ENCODE results near the gene SMIM45.

Gene SMIM45

GRCh38 chr22:41974691-41975290, 22.8 kb downstream of the SMIM45 start:
- intact Hi-C loops (cut with DNase I) = no loop called here
- ATAC-seq = no peak
- no peaks in the 10 kb centered on the region for H3K36me3 ChIP-seq
- no peak for DNase-seq
- H3K27ac ChIP-seq = no peak overlapping the region
- H3K4me1 ChIP-seq = peaks cover 0 to 8% (median 2%) of the 10 kb centered on the region in 4 donors
- no peaks in the 10 kb centered on the region for H3K9me3 ChIP-seq
- no peak overlapping the region for H3K4me3 ChIP-seq
- WGBS (ENCODE audit: insufficient coverage, low coverage, low lambda C conversion rate, missing lambda C conversion rate) = 37% methylated on average over 10 of the region's 10 CpGs
- no peak for TF ChIP-seq POLR2A (IDR thresholded peaks at IDR 0.05)
- TF ChIP-seq, protein P1, sequence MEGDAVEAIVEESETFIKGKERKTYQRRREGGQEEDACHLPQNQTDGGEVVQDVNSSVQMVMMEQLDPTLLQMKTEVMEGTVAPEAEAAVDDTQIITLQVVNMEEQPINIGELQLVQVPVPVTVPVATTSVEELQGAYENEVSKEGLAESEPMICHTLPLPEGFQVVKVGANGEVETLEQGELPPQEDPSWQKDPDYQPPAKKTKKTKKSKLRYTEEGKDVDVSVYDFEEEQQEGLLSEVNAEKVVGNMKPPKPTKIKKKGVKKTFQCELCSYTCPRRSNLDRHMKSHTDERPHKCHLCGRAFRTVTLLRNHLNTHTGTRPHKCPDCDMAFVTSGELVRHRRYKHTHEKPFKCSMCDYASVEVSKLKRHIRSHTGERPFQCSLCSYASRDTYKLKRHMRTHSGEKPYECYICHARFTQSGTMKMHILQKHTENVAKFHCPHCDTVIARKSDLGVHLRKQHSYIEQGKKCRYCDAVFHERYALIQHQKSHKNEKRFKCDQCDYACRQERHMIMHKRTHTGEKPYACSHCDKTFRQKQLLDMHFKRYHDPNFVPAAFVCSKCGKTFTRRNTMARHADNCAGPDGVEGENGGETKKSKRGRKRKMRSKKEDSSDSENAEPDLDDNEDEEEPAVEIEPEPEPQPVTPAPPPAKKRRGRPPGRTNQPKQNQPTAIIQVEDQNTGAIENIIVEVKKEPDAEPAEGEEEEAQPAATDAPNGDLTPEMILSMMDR (IDR thresholded peaks at IDR 0.05) = no peak
- H3K27me3 ChIP-seq = no peaks in the 10 kb centered on the region

DNA sequence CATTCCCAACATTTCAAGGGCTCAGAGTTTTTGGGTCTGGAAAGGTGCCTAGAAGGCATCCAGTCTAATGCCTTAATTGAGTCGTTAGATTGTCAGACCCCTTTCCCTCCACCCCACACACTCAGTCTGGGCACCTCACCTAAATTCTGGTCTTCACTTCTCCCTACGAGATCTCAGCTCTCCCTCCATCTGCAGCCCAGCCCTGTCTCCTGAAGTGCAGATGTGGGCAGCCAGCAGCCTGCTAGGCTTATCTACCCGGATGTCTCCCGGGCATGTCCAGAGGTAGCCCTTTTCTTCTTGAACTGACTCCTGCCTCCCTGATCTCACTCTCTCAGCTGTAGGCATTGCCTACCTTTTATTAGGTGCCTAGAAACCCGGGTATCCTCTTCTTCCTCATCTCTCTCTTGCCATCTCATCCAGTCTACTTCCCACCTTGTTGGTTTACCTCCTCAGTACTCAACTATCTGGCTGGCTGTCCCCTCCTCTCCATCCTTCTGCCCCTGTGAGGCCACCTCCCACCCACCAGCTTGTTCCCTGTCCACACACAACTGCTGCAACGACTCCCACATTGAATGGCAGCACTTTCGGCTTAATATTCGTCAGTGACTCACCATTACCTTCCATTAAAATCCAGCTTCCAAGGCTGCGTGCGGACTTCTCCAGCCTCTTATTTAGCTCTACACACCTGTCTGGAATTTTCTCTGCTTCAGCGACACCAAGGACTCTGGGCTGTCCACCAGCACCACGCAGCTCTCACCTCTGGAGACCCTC, 23.5 kb downstream of the SMIM45 start:
- Histone ChIP-seq H3K36me3 (no peaks in the 10 kb centered on the region), H3K9me3 (no peaks in the 10 kb centered on the region), H3K27me3 (no peaks in the 10 kb centered on the region), H3K4me1 (peaks cover 0 to 8% (median 2%) of the 10 kb centered on the region in 4 donors), H3K27ac (no peak overlapping the region), H3K4me3 (no peak overlapping the region)
- intact Hi-C loops (cut with DNase I) = no loop called here
- 49% methylated on average over 8 of the region's 12 CpGs for WGBS (ENCODE audit: insufficient coverage, low coverage, low lambda C conversion rate, missing lambda C conversion rate)
- DNase-seq (no peak), ATAC-seq (no peak)
- TF ChIP-seq POLR2A (IDR thresholded peaks at IDR 0.05) = no peak
- TF ChIP-seq, protein P1 (IDR thresholded peaks at IDR 0.05) = no peak

DNA sequence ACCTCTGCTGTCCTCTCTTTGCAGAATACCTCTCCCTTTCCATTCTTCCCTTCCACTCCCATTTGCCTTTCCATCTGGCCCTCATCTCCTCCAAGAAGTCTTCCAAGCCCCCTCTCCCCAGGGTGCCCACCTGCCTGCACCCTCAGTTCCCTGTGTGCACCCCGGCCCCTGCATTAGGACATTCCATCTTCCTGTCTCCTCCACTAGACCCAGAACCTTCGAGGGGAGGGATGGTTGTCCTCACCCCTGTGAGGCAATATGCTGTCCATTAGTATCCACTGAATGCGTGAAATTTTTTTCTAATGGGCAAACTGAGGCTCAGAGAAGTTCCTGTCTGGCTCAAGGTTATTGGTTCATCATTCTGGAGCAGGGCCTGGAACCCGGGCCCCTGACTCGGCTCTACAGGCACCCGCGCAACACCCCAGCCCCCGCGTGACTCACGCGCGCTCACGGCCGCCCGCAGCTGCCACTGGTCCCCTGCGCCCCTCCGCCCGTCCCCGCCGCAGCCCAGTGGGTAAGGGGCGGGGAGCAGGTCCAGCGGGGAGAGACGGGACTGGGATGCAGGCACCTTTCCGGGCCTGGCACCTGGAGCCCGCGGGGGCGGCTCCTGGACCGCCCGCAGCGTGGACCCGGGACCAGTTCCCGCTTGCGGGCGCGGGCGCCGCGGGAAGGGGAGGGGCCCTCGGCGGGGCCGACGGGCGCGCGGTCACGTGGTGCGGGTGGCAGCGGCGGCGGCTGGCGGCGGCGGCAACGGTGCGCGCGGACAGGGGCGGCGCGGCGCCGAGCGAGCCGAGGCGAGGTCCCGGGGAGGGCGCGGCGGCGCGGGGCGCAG, 24.3 kb downstream of the SMIM45 start:
- no peak overlapping the region for H3K27ac ChIP-seq
- peak overlapping the region; percentile 25 to 45 (median 34) for H3K4me3 ChIP-seq
- intact Hi-C loops (cut with DNase I) = no loop called here
- DNase-seq (peak in 2 of 3 donors; percentile 53 to 59), ATAC-seq (peak; percentile 67 to 79 (median 72))
- peaks cover 0 to 8% (median 2%) of the 10 kb centered on the region in 4 donors for H3K4me1 ChIP-seq
- H3K27me3 ChIP-seq = no peaks in the 10 kb centered on the region
- TF ChIP-seq, protein P1 (IDR thresholded peaks at IDR 0.05) = no peak
- TF ChIP-seq POLR2A (IDR thresholded peaks at IDR 0.05) = no peak
- 12% methylated on average over 13 of the region's 72 CpGs for WGBS (ENCODE audit: insufficient coverage, low coverage, low lambda C conversion rate, missing lambda C conversion rate)
- no peaks in the 10 kb centered on the region for H3K36me3 ChIP-seq
- H3K9me3 ChIP-seq = no peaks in the 10 kb centered on the region

- no peaks in the 10 kb centered on the region for H3K36me3 ChIP-seq
- intact Hi-C loops (cut with DNase I) = no loop called here
- H3K4me1 ChIP-seq = peaks cover 0 to 8% (median 2%) of the 10 kb centered on the region in 4 donors
- H3K27ac ChIP-seq = no peak overlapping the region
- H3K9me3 ChIP-seq = no peaks in the 10 kb centered on the region
- TF ChIP-seq POLR2A (IDR thresholded peaks at IDR 0.05) = no peak
- TF ChIP-seq, protein P1 (IDR thresholded peaks at IDR 0.05) = no peak
- ATAC-seq = peak in 1 of 4 donors; percentile 18
- H3K27me3 ChIP-seq = no peaks in the 10 kb centered on the region
- DNase-seq = peak in 1 of 3 donors; percentile 28
- WGBS (ENCODE audit: insufficient coverage, low coverage, low lambda C conversion rate, missing lambda C conversion rate) = 17% methylated on average over 2 of the region's 46 CpGs
- peak overlapping the region in 2 of 3 donors; percentile 26 to 40 for H3K4me3 ChIP-seq
Observed at GRCh38 chr22:41976961-41977566, 25.1 kb downstream of the SMIM45 start.
